ENCODE measurements around the gene PLEKHB1.

The PLEKHB1 gene

GRCh38 chr11:73635721-73636120 lies 10.7 kb upstream of the PLEKHB1 start:
- no peak for DNase-seq (ENCODE audit: low read depth)
- TF ChIP-seq CTCF (IDR thresholded peaks at IDR 0.05; ENCODE audit: control insufficient read depth, extremely low read depth, insufficient read depth) = no peak
- H3K4me3 ChIP-seq (ENCODE audit: low read depth, low read length) = no peak overlapping the region

GRCh38 chr11:73636249-73636648 lies 10.1 kb upstream of the PLEKHB1 start:
- TF ChIP-seq CTCF (IDR thresholded peaks at IDR 0.05; ENCODE audit: control insufficient read depth, extremely low read depth, insufficient read depth) = no peak
- DNase-seq (ENCODE audit: low read depth) = no peak
- no peak overlapping the region for H3K4me3 ChIP-seq (ENCODE audit: low read depth, low read length)

- no peak for TF ChIP-seq CTCF (IDR thresholded peaks at IDR 0.05; ENCODE audit: control insufficient read depth, extremely low read depth, insufficient read depth)
- no peak for DNase-seq (ENCODE audit: low read depth)
These were observed 9.4 kb upstream of the PLEKHB1 start for GRCh38 chr11:73637012-73637411.

GRCh38 chr11:73640592-73640991 lies 5.8 kb upstream of the PLEKHB1 start:
- no peak for DNase-seq (ENCODE audit: low read depth)
- no peak for TF ChIP-seq CTCF (IDR thresholded peaks at IDR 0.05; ENCODE audit: control insufficient read depth, extremely low read depth, insufficient read depth)
- no peak overlapping the region for H3K4me3 ChIP-seq (ENCODE audit: low read depth, low read length)

More at GRCh38 chr11:73637012-73637411, 9.4 kb upstream of the PLEKHB1 start:
- H3K4me3 ChIP-seq (ENCODE audit: low read depth, low read length) = no peak overlapping the region

- H3K4me3 ChIP-seq (ENCODE audit: low read depth, low read length) = no peak overlapping the region
- DNase-seq (ENCODE audit: low read depth) = no peak
- no peak for TF ChIP-seq CTCF (IDR thresholded peaks at IDR 0.05; ENCODE audit: control insufficient read depth, extremely low read depth, insufficient read depth)
These were observed 4.7 kb upstream of the PLEKHB1 start for GRCh38 chr11:73641668-73642067.

- TF ChIP-seq CTCF (IDR thresholded peaks at IDR 0.05; ENCODE audit: control insufficient read depth, extremely low read depth, insufficient read depth) = no peak
- DNase-seq (ENCODE audit: low read depth) = no peak
- H3K4me3 ChIP-seq (ENCODE audit: low read depth, low read length) = no peak overlapping the region
These were observed 1.0 kb upstream of the PLEKHB1 start for GRCh38 chr11:73645121-73645969.

All from LNCaP clone FGC (cell line).